ENCODE data around the gene CHKA. TPM values are rescaled to one million over a fixed set of nuclear protein-coding genes. Genes with fewer than 3 reads are reported as not detected.

CHKA gene
- total RNA-seq, 1 donor from 2014 or later: 46.7 TPM

DNA sequence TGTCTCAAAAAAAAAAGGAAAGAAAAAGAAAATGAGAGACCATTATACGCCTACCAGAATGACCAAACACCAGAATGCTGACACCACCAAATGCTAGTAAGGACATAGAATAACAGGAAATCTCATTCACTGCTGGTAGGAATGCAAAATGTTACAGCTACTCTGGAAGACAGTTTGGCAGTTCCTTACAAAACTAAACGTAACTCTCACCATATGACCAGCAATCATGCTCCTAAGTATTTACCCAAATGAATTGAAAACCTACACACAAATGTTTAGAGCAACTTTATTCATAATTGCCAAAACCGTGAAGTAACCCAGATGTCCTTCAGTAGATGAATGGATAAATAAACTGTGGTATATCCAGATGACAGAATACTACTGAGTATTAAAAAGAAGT, 7.2 kb downstream of the CHKA start:
- Mint-ChIP-seq H3K27me3 (no peaks in the 10 kb centered on the region), H3K4me1 (ENCODE audit: unreplicated experiment) (peaks cover 35% of the 10 kb centered on the region), H3K36me3 (peaks cover 14% of the 10 kb centered on the region), H3K4me3 (no peak overlapping the region), H3K27ac (peak overlapping the region; percentile 7), H3K9me3 (no peaks in the 10 kb centered on the region)
- DNase-seq (ENCODE audit: extremely low spot score, unreplicated experiment): no peak
- TF ChIP-seq CTCF (conservative IDR thresholded peaks at IDR 0.05): no peak

- DNase-seq (ENCODE audit: extremely low spot score, unreplicated experiment): no peak
- Mint-ChIP-seq H3K9me3 (no peaks in the 10 kb centered on the region), H3K27ac (peak overlapping the region; percentile 46), H3K4me3 (peak overlapping the region; percentile 15), H3K36me3 (peaks cover 10% of the 10 kb centered on the region), H3K27me3 (no peaks in the 10 kb centered on the region), H3K4me1 (ENCODE audit: unreplicated experiment) (peaks cover 29% of the 10 kb centered on the region)
- TF ChIP-seq CTCF (conservative IDR thresholded peaks at IDR 0.05): no peak
Observed at GRCh38 chr11:68107689-68108088, 13.5 kb downstream of the CHKA start.

GRCh38 chr11:68106165-68106940, 14.8 kb downstream of the CHKA start:
- no peaks in the 10 kb centered on the region for H3K27me3 Mint-ChIP-seq
- peaks cover 29% of the 10 kb centered on the region for H3K4me1 Mint-ChIP-seq (ENCODE audit: unreplicated experiment)
- no peak for TF ChIP-seq CTCF (conservative IDR thresholded peaks at IDR 0.05)
- no peak for DNase-seq (ENCODE audit: extremely low spot score, unreplicated experiment)
- H3K9me3 Mint-ChIP-seq: no peaks in the 10 kb centered on the region
- peaks cover 17% of the 10 kb centered on the region for H3K36me3 Mint-ChIP-seq
- H3K27ac Mint-ChIP-seq: peak overlapping the region; percentile 80
- peak overlapping the region; percentile 13 for H3K4me3 Mint-ChIP-seq

DNA sequence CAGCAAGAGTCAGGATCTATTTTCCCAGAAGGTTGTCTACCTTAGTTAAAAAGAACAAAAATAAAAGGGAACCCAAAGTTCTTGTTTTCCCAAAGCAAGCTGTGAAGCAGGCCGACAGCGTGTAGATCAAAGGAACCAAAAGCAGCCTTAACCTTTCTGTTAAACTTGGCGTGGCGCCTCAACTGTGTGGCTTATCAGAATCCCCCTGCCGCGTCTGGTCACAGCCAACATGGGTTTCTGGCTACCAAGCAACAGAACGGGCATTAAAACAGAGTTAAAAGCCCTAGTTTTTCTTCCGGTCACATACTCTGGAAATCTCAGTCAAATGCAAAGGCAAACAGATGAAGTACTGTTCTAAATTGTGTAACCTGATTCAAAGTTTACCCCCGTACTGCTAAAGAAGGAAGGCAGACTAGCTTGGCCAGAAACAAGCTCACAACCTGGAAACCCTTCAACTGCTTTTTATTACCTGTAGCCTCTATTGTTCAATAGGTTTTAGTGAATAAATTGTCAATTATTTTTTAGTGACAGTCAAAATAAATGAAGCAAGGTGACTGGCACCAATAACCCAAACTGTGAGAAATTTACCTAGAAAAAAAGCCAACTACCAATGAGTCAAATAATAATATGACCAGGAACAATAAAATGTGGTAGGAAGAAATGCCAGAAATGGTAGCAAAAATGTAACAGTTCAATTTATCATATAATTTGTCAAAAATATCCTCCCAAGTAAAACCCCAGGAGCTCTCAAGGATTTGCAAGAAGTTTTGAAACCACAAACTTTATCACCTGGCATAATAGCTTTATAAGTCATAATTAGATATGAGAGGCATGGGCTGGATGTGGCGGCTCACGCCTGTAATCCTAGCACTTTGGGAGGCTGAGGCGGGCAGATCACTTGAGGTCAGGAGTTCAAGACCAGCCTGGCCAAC, 21.4 kb downstream of the CHKA start:
- Mint-ChIP-seq H3K9me3 (no peaks in the 10 kb centered on the region), H3K4me1 (ENCODE audit: unreplicated experiment) (peaks cover 21% of the 10 kb centered on the region), H3K36me3 (peaks cover 21% of the 10 kb centered on the region), H3K27me3 (no peaks in the 10 kb centered on the region), H3K4me3 (peak overlapping the region; percentile 24), H3K27ac (peak overlapping the region; percentile 44)
- no peak for TF ChIP-seq CTCF (conservative IDR thresholded peaks at IDR 0.05)
- DNase-seq (ENCODE audit: extremely low spot score, unreplicated experiment): no peak

- Mint-ChIP-seq H3K27me3 (no peaks in the 10 kb centered on the region), H3K27ac (peak overlapping the region; percentile 44), H3K9me3 (no peaks in the 10 kb centered on the region), H3K36me3 (peaks cover 19% of the 10 kb centered on the region), H3K4me3 (peak overlapping the region; percentile 3), H3K4me1 (ENCODE audit: unreplicated experiment) (peaks cover 19% of the 10 kb centered on the region)
- no peak for TF ChIP-seq CTCF (conservative IDR thresholded peaks at IDR 0.05)
- DNase-seq (ENCODE audit: extremely low spot score, unreplicated experiment): no peak
Observed at GRCh38 chr11:68099057-68099456, 22.1 kb downstream of the CHKA start.

Data from type B pancreatic cell (in vitro differentiated cells).